ENCODE results near the gene FAM81B. TPM values are rescaled to one million over a fixed set of nuclear protein-coding genes. Genes with fewer than 3 reads are reported as not detected.

Gene FAM81B
- total RNA-seq, 1 donor from 2014 or later: not detected

GRCh38 chr5:95447961-95448360 lies 56.8 kb downstream of the FAM81B start:
- intact Hi-C loops (cut with micrococcal nuclease): no loop called here
- DNase-seq (ENCODE audit: low spot score): no peak
- Mint-ChIP-seq H3K27me3 (ENCODE audit: insufficient read depth) (peaks cover 15% of the 10 kb centered on the region), H3K36me3 (ENCODE audit: low read depth) (no peaks in the 10 kb centered on the region), H3K4me3 (no peak overlapping the region), H3K9me3 (no peaks in the 10 kb centered on the region), H3K27ac (no peak overlapping the region), H3K4me1 (ENCODE audit: low read depth) (no peaks in the 10 kb centered on the region)

GRCh38 chr5:95448789-95449188 lies 57.6 kb downstream of the FAM81B start:
- no peaks in the 10 kb centered on the region for H3K4me1 Mint-ChIP-seq (ENCODE audit: low read depth)
- no peaks in the 10 kb centered on the region for H3K9me3 Mint-ChIP-seq
- no peaks in the 10 kb centered on the region for H3K36me3 Mint-ChIP-seq (ENCODE audit: low read depth)
- peaks cover 15% of the 10 kb centered on the region for H3K27me3 Mint-ChIP-seq (ENCODE audit: insufficient read depth)
- DNase-seq (ENCODE audit: low spot score): no peak
- no peak overlapping the region for H3K4me3 Mint-ChIP-seq
- intact Hi-C loops (cut with micrococcal nuclease): no loop called here
- no peak overlapping the region for H3K27ac Mint-ChIP-seq

- H3K36me3 Mint-ChIP-seq (ENCODE audit: low read depth): no peaks in the 10 kb centered on the region
- H3K4me3 Mint-ChIP-seq: no peak overlapping the region
- no peak overlapping the region for H3K27ac Mint-ChIP-seq
- peaks cover 11% of the 10 kb centered on the region for H3K27me3 Mint-ChIP-seq (ENCODE audit: insufficient read depth)
- no peaks in the 10 kb centered on the region for H3K4me1 Mint-ChIP-seq (ENCODE audit: low read depth)
- no peaks in the 10 kb centered on the region for H3K9me3 Mint-ChIP-seq
- intact Hi-C loops (cut with micrococcal nuclease): no loop called here
- DNase-seq (ENCODE audit: low spot score): no peak
These were observed 58.3 kb downstream of the FAM81B start for GRCh38 chr5:95449460-95449859.

- Mint-ChIP-seq H3K4me3 (no peak overlapping the region), H3K27me3 (ENCODE audit: insufficient read depth) (peaks cover 3% of the 10 kb centered on the region), H3K9me3 (no peaks in the 10 kb centered on the region), H3K36me3 (ENCODE audit: low read depth) (peaks cover under 1% of the 10 kb centered on the region), H3K4me1 (ENCODE audit: low read depth) (no peaks in the 10 kb centered on the region), H3K27ac (no peak overlapping the region)
- intact Hi-C loops (cut with micrococcal nuclease): no loop called here
- no peak for DNase-seq (ENCODE audit: low spot score)
These were observed 63.4 kb downstream of the FAM81B start for GRCh38 chr5:95454536-95454935.

- H3K9me3 Mint-ChIP-seq: no peaks in the 10 kb centered on the region
- no peaks in the 10 kb centered on the region for H3K4me1 Mint-ChIP-seq (ENCODE audit: low read depth)
- DNase-seq (ENCODE audit: low spot score): no peak
- H3K27ac Mint-ChIP-seq: no peak overlapping the region
- intact Hi-C loops (cut with micrococcal nuclease): no loop called here
- H3K27me3 Mint-ChIP-seq (ENCODE audit: insufficient read depth): no peaks in the 10 kb centered on the region
- peaks cover 15% of the 10 kb centered on the region for H3K36me3 Mint-ChIP-seq (ENCODE audit: low read depth)
- H3K4me3 Mint-ChIP-seq: no peak overlapping the region
These were observed 69.5 kb downstream of the FAM81B start for GRCh38 chr5:95460665-95461064.

- H3K4me1 Mint-ChIP-seq (ENCODE audit: low read depth): no peaks in the 10 kb centered on the region
- DNase-seq (ENCODE audit: low spot score): no peak
- peaks cover 30% of the 10 kb centered on the region for H3K36me3 Mint-ChIP-seq (ENCODE audit: low read depth)
- intact Hi-C loops (cut with micrococcal nuclease): no loop called here
- H3K4me3 Mint-ChIP-seq: no peak overlapping the region
- H3K9me3 Mint-ChIP-seq: no peaks in the 10 kb centered on the region
- no peaks in the 10 kb centered on the region for H3K27me3 Mint-ChIP-seq (ENCODE audit: insufficient read depth)
- H3K27ac Mint-ChIP-seq: no peak overlapping the region
These were observed 80.3 kb downstream of the FAM81B start for GRCh38 chr5:95471487-95471886.

GRCh38 chr5:95471942-95472341 lies 80.8 kb downstream of the FAM81B start:
- DNase-seq (ENCODE audit: low spot score): no peak
- H3K4me1 Mint-ChIP-seq (ENCODE audit: low read depth): no peaks in the 10 kb centered on the region
- no peaks in the 10 kb centered on the region for H3K9me3 Mint-ChIP-seq
- intact Hi-C loops (cut with micrococcal nuclease): no loop called here
- no peak overlapping the region for H3K4me3 Mint-ChIP-seq
- peaks cover 31% of the 10 kb centered on the region for H3K36me3 Mint-ChIP-seq (ENCODE audit: low read depth)
- H3K27me3 Mint-ChIP-seq (ENCODE audit: insufficient read depth): no peaks in the 10 kb centered on the region
- no peak overlapping the region for H3K27ac Mint-ChIP-seq

- Mint-ChIP-seq H3K4me3 (no peak overlapping the region), H3K27me3 (ENCODE audit: insufficient read depth) (no peaks in the 10 kb centered on the region), H3K9me3 (peaks cover 29% of the 10 kb centered on the region), H3K27ac (no peak overlapping the region), H3K4me1 (ENCODE audit: low read depth) (no peaks in the 10 kb centered on the region), H3K36me3 (ENCODE audit: low read depth) (peaks cover 63% of the 10 kb centered on the region)
- no peak for DNase-seq (ENCODE audit: low spot score)
- intact Hi-C loops (cut with micrococcal nuclease): no loop called here
These were observed 93.3 kb downstream of the FAM81B start for GRCh38 chr5:95484421-95484820.

- Mint-ChIP-seq H3K36me3 (ENCODE audit: low read depth) (peaks cover 62% of the 10 kb centered on the region), H3K4me3 (no peak overlapping the region), H3K9me3 (peaks cover 28% of the 10 kb centered on the region), H3K4me1 (ENCODE audit: low read depth) (no peaks in the 10 kb centered on the region), H3K27me3 (ENCODE audit: insufficient read depth) (no peaks in the 10 kb centered on the region), H3K27ac (no peak overlapping the region)
- intact Hi-C loops (cut with micrococcal nuclease): no loop called here
- DNase-seq (ENCODE audit: low spot score): no peak
These were observed 95.0 kb downstream of the FAM81B start for GRCh38 chr5:95486191-95486590.

- Mint-ChIP-seq H3K4me1 (ENCODE audit: low read depth) (no peaks in the 10 kb centered on the region), H3K36me3 (ENCODE audit: low read depth) (peaks cover 55% of the 10 kb centered on the region), H3K27me3 (ENCODE audit: insufficient read depth) (no peaks in the 10 kb centered on the region), H3K4me3 (no peak overlapping the region), H3K27ac (no peak overlapping the region), H3K9me3 (peaks cover 24% of the 10 kb centered on the region)
- intact Hi-C loops (cut with micrococcal nuclease): no loop called here
- DNase-seq (ENCODE audit: low spot score): no peak
These were observed 96.7 kb downstream of the FAM81B start for GRCh38 chr5:95487880-95488279.

Other genes starting within 250 kb of the FAM81B start
- not detected in 2 replicates for gene MCTP1, start 106.3 kb upstream of the FAM81B start, total RNA-seq
- 60.2 and 63.8 TPM in 2 replicates for gene SKIC3, start 163.6 kb downstream of the FAM81B start, total RNA-seq
- 3.9 and 4.2 TPM in 2 replicates for gene ARSK, start 163.7 kb downstream of the FAM81B start, total RNA-seq
- gene GPR150, start 228.7 kb downstream of the FAM81B start, total RNA-seq: 0.22 and 0.26 TPM in 2 replicates